Stomach (tissue), 9 donors: ENCODE measurements around the gene LCE1D. TPM values are rescaled to one million over a fixed set of nuclear protein-coding genes. Genes with fewer than 3 reads are reported as not detected.

Experiments used
- DNase-seq, 2 donors: peaks; one replicate each; pipeline versions ENCODE4 v3.0.0 to v3.0.0-alpha.2; 2013 to 2019
- H3K27ac ChIP-seq, 5 donors: fragments of 200-600 bp in 4 of 5; sonication (generic) in 4 of 5; one replicate each; pipeline ENCODE4 v1.5.1; 2013 to 2019; ENCODE audit warnings: mild to moderate bottlenecking in 1 of 5, moderate library complexity in 1 of 5
- H3K27me3 ChIP-seq, 3 donors: fragments of 200-600 bp; sonication (generic); one replicate each; pipeline ENCODE4 v1.5.1; 2017 to 2019; ENCODE audit warnings: mixed run types in 1 of 3
- H3K36me3 ChIP-seq, 4 donors: fragments of 200-600 bp; sonication (generic); 1 replicate in 3 of 4; 2 replicates in 1 of 4; pipeline ENCODE4 v1.5.1; 2016 to 2019
- H3K4me1 ChIP-seq, 4 donors: fragments of 200-600 bp; sonication (generic); one replicate each; pipeline ENCODE4 v1.5.1; 2016 to 2019
- H3K4me3 ChIP-seq, 4 donors: fragments of 200-600 bp; sonication (generic) in 3 of 4; one replicate each; pipeline ENCODE4 v1.5.1; 2016 to 2019; ENCODE audit warnings: mild to moderate bottlenecking in 1 of 4
- H3K9me3 ChIP-seq, 4 donors: fragments of 200-600 bp; sonication (generic); one replicate each; pipeline ENCODE4 v1.5.1; 2016 to 2019
- CTCF ChIP-seq, 7 experiments: fragments of 450-650 bp in 4 of 7; fragments of 200-600 bp in 3 of 7; sonication (generic) in 3 of 7; IDR thresholded peaks; one replicate each; pipeline ENCODE4 v1.5.1; 2016 to 2019; ENCODE audit warnings: antibody characterized with exemption in 7 of 7, control low read depth in 2 of 7, mild to moderate bottlenecking in 1 of 7
- EP300 ChIP-seq: sonication (generic); formaldehyde crosslinking; IDR thresholded peaks from one replicate; pipeline ENCODE4 v1.6.1; 2017; ENCODE audit warnings: antibody characterized with exemption
- POLR2A ChIP-seq, 4 donors: fragments of 450-650 bp; IDR thresholded peaks; one replicate each; pipeline ENCODE4 v1.6.1; 2016; ENCODE audit warnings: antibody characterized with exemption in 4 of 4, control low read depth in 2 of 4, mild to moderate bottlenecking in 1 of 4, moderate library complexity in 1 of 4
- POLR2AphosphoS5 ChIP-seq, 3 donors: sonication (generic); formaldehyde crosslinking; IDR thresholded peaks; one replicate each; pipeline ENCODE4 v1.6.1; 2016; ENCODE audit warnings: antibody characterized with exemption in 3 of 3
- WGBS, 5 donors: extraction: QIAGEN DNeasy Blood & Tissue Kit in 3 of 5; methylation state at CpG; one replicate each; pipeline versions ENCODE4 v1.1.5 to v1.1.7; 2013 to 2018; 5-methylcytosine and 5-hydroxymethylcytosine counted together
- intact Hi-C: fragments of 100-400 bp; cut with DNase I; formaldehyde crosslinking; loops from one replicate; pipeline ENCODE4 v1.15.1; 2023; ENCODE audit warnings: low total_unique reads
- polyA plus RNA-seq, 3 donors: library from polyadenylated mRNA; stranded (reverse); fragments of 200-250 nt; gene quantifications; one replicate each; pipeline ENCODE4 v1.2.3, GENCODE V29; 2013
- total RNA-seq, 5 donors: library from RNA; depleted of rRNA; stranded (reverse); fragments of >200 nt; gene quantifications; one replicate each; pipeline versions ENCODE4 v1.1.0 to v1.2.3, GENCODE V29; 2014 to 2016
- donor health status: healthy with polysubstance abuse.
- donor health status: Bipolar disorder and iron deficiency.
- donor health status: healthy.

Gene LCE1D
- total and polyA plus RNA-seq, 8 donors = not detected

GRCh38 chr1:152761609-152762213 lies 34.8 kb upstream of the LCE1D start:
- Histone ChIP-seq H3K27me3 (peaks cover 0 to 15% (median 0%) of the 10 kb centered on the region in 3 donors), H3K4me3 (no peak overlapping the region), H3K4me1 (no peaks in the 10 kb centered on the region), H3K27ac (no peak overlapping the region), H3K36me3 (no peaks in the 10 kb centered on the region), H3K9me3 (no peaks in the 10 kb centered on the region)
- 83 to 98% (median 91%) methylated on average over 3 of the region's 3 CpGs for WGBS, 5 donors
- TF ChIP-seq EP300 = no peak
- TF ChIP-seq CTCF (IDR thresholded peaks at IDR 0.05) = no peak
- TF ChIP-seq POLR2A (IDR thresholded peaks at IDR 0.05) = no peak
- TF ChIP-seq POLR2AphosphoS5 (IDR thresholded peaks at IDR 0.05) = no peak
- DNase-seq = no peak
- intact Hi-C loops = no loop called here

GRCh38 chr1:152768847-152769533 lies 27.5 kb upstream of the LCE1D start:
- WGBS, 5 donors = 47 to 60% (median 53%) methylated on average over 8 of the region's 8 CpGs
- H3K4me1 ChIP-seq = no peaks in the 10 kb centered on the region
- no peak overlapping the region for H3K27ac ChIP-seq
- H3K9me3 ChIP-seq = peaks cover 0 to 4% (median 0%) of the 10 kb centered on the region in 4 donors
- H3K27me3 ChIP-seq = no peaks in the 10 kb centered on the region
- no peak for DNase-seq
- H3K36me3 ChIP-seq = no peaks in the 10 kb centered on the region
- no peak overlapping the region for H3K4me3 ChIP-seq
- intact Hi-C loops = no loop called here
- no peak for TF ChIP-seq POLR2AphosphoS5 (IDR thresholded peaks at IDR 0.05)
- TF ChIP-seq EP300 = no peak
- TF ChIP-seq CTCF (IDR thresholded peaks at IDR 0.05) = no peak
- no peak for TF ChIP-seq POLR2A (IDR thresholded peaks at IDR 0.05)

GRCh38 chr1:152770411-152770810 lies 26.1 kb upstream of the LCE1D start:
- Histone ChIP-seq H3K4me1 (no peaks in the 10 kb centered on the region), H3K27me3 (peaks cover 0 to 8% (median 0%) of the 10 kb centered on the region in 3 donors), H3K36me3 (no peaks in the 10 kb centered on the region), H3K4me3 (no peak overlapping the region), H3K27ac (no peak overlapping the region), H3K9me3 (peaks cover 0 to 4% (median under 1%) of the 10 kb centered on the region in 4 donors)
- 60 to 72% (median 69%) methylated on average over 1 of the region's 1 CpG for WGBS, 5 donors
- DNase-seq = no peak
- intact Hi-C loops = no loop called here
- TF ChIP-seq EP300 (no peak), CTCF (IDR thresholded peaks at IDR 0.05) (no peak)

- H3K27me3 ChIP-seq = peaks cover 0 to 15% (median 0%) of the 10 kb centered on the region in 3 donors
- H3K4me3 ChIP-seq = no peak within 1 kb of the TSS
- DNase-seq = no peak
- H3K36me3 ChIP-seq = no peaks in the 10 kb centered on the region
- intact Hi-C loops = no loop called here
- H3K4me1 ChIP-seq = no peaks in the 10 kb centered on the region
- TF ChIP-seq POLR2AphosphoS5 (IDR thresholded peaks at IDR 0.05) = no peak
- no peak for TF ChIP-seq CTCF (IDR thresholded peaks at IDR 0.05)
- TF ChIP-seq POLR2A (IDR thresholded peaks at IDR 0.05) = no peak
- H3K9me3 ChIP-seq = peaks cover 0 to 6% (median 4%) of the 10 kb centered on the region in 4 donors
- 65 to 75% (median 69%) methylated on average over 6 of the region's 6 CpGs for WGBS, 5 donors
- H3K27ac ChIP-seq = no peak within 1 kb of the TSS
Measured at GRCh38 chr1:152774875-152775274, 21.6 kb upstream of the LCE1D start, which contains the start of gene LCE1F. Gene LCE1F (plus strand): TSS chr1:152775140. CDS start chr1:152776372, 1,232 bp downstream.
